T follicular helper cell (primary cell): ENCODE data around the gene ERAL1.
"Not testable (repeated sequence)": the region's sequence is repeated elsewhere in the genome, so short reads cannot be mapped to it uniquely, and the experiment has no call there.

Experiments used
- DNase-seq: peaks from one replicate; pipeline ENCODE4 v3.0.0-alpha.2; 2020; ENCODE audit warnings: low read depth

The ERAL1 gene

DNA sequence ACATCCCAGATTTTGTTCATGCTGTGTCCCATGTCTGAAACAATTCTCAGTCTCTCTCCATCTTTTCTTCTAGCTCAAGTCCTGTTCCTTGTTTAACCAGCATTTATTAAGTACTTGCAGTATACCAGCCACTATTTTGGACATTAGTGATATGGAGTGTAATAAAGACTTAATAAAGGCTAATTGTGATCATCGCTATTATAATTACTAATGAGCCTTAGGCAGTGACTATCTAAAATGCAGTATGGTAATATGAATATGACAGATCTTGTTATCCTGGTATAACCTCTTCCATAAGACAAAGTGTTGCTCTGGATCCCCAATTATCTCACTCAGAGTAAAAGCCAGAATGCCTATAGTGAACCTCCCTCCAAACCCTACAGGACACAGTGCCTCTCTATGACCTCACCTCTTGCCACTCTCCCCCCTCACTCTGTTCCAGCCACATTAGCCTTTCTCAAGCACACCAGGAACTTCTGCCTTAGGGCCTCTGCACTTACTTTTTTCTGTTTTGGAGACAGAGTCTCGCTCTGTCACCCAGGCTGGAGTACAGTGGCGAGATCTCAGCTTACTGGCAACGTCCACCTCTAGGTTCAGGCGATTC lies 44.5 kb downstream of the ERAL1 start:
- DNase-seq, result no peak

DNA sequence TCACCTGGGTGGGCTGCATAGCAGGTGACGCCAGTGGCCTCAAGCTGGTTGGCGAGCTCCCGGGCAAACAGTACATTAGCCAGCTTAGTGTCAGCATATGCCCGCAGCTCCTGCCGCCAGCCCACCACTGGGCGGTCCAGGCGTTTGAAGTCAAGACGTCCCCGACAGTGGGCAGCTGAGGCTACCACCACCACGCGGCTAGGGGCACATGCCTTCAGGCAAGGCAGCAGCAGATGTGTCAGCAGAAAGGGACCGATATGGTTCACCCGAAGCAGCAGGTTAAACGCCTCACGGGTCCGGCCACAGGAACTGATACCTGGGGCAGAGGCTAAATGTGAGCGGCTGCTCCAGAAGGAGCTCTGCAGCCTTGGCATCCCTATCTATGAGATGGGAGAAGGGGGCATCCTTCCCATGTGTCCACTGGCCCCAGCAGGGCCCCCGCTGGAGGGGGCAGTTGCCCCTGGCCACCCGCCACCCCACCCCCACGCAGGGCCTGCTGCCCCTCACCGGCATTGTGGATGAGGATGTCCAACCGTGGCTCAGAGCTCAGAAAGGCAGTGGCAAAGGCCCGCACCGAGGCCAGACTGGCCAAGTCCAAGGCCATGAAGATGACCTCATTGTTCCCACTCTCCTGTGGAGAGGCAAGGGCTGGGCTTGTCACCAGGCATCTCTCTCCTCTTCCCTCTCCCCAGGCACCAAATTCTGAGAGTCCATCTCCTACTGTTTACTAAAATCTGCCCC lies 46.3 kb downstream of the ERAL1 start:
- DNase-seq, result no peak

DNA sequence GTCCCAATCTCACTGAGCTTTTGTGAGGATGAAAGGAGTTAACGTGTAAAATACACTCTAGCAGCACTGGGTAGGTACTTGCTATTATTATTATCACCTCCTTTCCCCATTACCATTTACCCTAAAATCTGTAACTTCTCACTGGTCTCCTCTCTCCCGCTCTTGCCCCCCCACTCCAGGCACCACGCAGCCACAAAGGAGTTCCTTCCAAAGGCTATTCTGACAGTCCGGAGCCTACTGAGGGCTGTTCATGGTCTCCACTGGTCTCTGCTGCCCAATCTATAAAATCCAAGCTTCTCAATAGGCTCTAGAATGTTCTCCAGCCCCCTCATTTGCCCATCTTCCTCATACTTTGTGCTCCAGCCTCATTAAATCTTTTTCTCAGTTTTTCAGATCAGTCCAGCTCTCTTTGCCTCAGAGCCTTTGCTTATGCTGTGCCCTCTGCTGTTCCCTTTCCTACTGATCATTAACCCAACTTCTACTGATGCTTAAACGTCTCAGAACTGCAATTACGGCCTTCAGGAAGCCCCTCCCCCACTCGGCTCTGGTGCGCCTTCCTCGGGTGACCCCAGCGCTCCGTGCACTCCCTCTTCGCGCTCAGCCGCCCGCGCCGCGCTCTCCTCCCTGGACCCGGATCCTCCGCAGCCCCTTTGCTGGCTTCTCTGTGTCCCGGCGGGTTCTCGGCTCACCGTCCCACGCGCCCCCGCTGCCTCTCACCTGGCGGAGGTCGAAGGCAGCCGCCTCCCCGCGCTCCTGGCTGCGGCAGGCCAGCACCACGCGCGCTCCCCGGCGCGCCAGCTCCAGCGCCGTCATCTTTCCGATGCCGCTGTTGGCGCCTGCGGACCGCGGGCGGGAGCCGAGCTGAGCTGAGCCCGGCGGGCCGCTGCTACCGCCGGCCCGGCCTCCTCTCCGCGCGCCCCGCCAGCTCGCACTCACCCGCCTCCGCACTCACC lies 47.3 kb downstream of the ERAL1 start:
- DNase-seq, result peak; percentile 38

DNA sequence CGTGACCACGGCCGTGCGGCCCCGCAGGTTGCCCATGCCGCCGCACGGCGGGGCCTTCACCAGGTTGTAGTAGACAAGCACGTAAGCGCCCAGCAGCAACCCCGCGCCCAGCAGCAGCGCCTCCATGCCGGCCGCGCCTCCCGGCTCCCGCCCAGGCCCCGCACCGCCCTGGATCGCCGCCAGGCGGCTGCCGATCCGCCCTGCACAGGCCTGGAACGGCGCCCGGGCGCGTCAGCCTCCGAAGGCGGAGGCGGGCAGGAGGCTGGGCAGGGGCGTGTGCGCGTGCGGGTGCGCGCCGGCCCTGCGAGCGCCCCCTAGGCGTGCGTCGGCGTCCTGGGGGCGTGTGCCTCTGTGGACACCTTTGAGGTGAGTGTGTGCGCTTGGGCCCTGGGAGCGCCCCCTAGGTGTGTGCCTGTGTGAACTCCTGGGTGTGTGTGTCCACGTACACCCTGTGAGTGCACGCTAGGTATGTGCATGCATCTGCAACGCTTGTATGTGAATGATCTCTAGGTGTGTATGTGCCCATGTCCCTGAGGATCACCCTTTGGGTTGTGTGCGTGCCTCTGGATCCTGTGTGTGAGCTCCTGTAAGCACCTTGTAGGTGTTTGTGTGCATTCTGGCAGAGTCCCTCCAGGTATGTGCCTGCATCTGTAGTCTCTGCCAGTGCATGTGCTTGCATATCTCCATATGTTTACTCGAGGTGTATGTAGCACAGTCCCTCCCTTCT lies 48.2 kb downstream of the ERAL1 start, which contains the start of gene DHRS13:
Gene DHRS13, minus strand, starts transcription at position 261 of the 727 bp plus-strand sequence. Its CDS starts 135 bp downstream, at position 126.
- peak; percentile 93 for DNase-seq

DNA sequence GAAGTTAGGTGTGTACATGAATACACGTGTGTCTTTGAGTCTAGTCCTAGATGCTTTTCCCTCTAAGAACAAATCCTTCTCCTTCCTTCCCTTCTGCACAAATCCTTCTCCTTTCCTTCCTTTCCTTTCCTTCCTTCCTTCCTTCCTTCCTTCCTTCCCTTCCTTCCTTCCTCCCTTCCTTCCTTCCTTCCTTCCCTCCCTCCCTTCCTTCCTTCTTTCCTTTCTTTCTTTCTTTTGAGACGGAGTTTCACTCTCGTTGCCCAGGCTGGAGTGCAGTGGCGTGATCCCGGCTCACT lies 48.7 kb downstream of the ERAL1 start:
- not testable (repeated sequence) for DNase-seq

DNA sequence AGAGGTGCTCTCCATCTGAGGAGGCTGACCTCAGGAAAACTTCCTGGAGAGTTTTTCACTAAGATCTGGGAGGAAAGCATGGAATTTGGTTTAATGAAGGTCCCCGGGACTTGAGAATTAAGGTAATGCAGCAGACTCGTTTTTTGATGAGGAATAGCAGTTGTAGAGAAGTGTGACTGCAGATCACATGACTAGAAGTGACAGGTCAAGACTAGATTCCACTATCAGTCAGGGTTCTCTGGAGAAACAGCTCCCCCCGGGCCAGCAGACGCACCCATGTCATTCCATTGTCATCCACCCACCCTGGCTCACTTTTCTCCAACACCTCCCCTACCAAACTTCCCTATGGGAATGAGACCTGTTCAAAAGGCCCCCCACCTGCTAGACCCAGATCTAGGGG lies 50.0 kb downstream of the ERAL1 start:
- no peak for DNase-seq

DNA sequence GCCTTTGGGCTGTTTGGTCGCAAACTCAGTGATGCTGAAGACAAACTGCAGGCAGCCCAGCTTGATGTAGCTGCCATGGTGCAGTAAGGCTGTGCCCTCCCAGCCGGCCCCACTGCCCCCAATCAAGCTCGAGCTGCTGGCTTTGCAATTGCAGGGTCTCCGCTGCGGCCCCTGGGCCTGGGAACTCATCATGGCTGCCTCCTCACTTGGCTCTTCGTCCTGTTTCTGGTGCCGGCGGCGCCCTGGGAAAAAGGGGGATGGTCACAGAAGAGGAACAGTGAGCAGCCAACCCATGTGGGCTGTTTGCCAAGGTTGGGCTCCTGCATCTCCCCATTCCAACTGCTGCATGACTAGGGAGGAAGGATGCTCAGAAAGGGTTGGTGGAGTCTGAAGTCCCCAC lies 51.5 kb downstream of the ERAL1 start:
- no peak for DNase-seq

DNA sequence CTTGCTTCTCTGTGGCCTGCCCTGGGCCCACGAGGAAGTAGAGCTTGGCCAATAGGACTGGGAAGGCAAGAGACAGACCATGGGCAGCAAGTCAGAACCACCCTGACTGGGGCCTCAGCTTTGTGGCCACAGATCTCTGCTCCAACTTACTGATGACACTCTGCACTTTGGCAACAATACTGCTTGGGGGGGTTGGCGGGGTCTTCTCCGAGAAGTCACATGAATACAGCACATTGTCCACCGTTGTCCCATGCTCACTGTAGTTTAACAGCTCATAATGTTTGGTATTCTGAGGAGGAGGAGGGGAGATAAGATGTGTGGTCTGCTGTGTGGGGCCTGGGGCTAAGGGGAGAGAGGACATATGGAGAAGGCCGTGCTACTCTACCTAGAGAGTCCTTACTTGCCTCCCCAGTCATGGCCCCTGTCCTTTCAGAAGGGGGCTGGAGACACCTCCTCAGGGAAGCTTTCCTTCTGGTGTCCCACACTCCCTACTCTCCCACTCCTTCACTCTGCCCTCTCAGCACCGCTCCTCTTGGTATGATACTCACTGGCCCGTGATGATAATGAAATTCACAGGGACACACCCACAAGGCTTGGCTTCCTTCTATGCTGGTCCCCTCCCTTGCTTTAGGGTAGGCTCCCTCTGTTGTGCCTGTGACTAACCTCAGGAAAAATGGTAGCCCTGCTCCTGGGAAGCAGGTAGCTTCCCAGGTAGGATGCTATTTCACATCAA lies 52.1 kb downstream of the ERAL1 start:
- DNase-seq, result no peak

DNA sequence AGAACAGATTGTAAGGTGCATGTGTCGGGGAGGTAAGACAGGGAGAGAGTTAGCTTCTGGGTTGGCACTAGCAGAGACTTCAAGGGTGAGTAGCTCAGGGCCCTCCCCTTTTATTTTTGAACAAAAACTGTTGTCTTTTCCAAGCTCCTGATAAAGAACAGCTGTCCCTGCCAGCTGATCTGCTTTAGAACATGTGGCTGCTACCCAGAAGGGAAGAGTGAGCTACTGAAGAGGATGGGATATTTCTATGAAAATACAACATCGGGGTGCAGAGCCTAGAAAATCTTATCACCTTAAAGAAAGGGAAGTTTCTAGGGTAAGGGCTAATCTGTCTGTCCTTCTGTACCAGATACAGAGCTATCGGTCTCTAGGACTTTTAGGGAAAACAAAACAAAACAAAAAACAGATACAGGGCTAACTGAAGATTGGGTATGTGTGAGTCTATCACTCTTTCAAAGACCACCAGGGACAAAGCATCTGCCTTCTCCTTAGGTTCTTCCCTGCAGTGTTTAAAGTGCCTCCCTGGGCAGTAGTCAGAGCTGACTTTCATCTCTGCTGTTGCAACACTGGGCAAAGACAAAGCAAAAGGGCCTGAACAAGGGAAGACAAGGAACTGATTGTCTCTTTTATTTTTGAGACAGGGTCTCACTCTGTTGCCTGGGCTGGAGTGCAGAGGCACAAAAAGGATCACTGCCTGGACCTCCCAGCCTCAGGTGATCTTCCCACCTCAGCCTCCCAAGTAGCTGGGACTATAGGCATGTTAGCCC lies 53.1 kb downstream of the ERAL1 start:
- no peak for DNase-seq

DNA sequence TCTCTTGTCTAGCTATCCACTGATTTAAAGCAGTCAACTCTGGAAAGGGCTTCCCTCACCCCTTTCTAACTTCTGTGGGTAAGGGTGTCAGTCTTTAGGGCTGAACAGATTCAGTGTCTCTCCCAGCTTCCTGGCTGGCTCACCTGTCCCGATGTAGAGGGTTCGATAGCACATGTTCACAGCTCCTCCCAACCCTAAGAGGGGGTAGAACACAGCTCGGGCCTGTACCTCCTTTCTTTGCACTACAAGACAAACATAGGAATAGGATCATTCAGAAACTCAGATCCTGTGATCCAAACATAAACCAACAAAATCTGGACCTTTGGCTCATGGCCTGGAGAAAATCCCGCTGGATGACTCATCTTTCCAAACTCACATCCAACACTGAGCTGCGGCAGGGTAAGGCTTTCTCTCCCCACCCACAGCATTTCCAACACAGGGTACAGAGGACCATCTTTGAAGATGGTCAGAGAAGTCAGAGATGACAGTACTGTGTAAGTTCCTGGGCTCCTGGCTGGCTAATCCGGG lies 53.9 kb downstream of the ERAL1 start:
- DNase-seq, result no peak

DNA sequence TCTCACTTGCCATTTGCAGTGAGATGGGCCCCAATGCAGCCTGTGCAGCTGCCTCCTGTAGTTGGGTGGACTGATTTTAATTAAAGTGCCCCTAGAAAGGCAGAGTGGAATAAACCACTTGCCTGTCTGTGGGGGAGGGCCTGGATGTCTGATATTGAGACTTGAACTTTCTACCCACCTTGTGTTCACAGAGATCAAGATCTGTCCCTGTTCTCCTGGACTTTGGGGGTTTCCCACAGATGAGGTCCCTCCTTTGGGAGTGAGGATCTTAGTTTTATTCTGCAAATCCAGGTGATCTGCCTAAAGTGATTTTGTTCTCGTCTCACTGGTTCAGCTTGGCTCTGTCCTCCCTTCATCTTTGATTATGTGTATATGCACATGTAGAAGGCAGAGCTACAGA lies 55.7 kb downstream of the ERAL1 start:
- no peak for DNase-seq
